A673 (cell line): Measurements from ENCODE around the gene VSIR. TPM values are rescaled to one million over a fixed set of nuclear protein-coding genes. Genes with fewer than 3 reads are reported as not detected.

ENCODE experiments used
- BruUV-seq: library from RNA; stranded (reverse); fragments of 400-500 nt; replicated peaks from 2 replicates; lab custom pipeline; 2021; lab: Mats Ljungman, UMichigan
- CTCF ChIA-PET: fragments of 300-600 bp; sonication (Branson Sonifier 250); formaldehyde crosslinking; loops from one replicate; lab custom pipeline; 2022; ENCODE audit warnings: antibody characterized with exemption; lab: Charles Lee
- POLR2A ChIA-PET: fragments of 300-600 bp; sonication (Branson Sonifier 250); formaldehyde crosslinking; loops from one replicate; lab custom pipeline; 2022; ENCODE audit warnings: antibody characterized with exemption; ENCODE audit not compliant: low non-redundant PET; lab: Charles Lee
- DNase-seq: peaks from one replicate; pipeline ENCODE4 v3.0.0-alpha.2; 2015; ENCODE audit warnings: low spot score
- H3K27ac ChIP-seq: fragments of 200-600 bp; sonication (generic); 2 replicates; pipeline ENCODE4 v1.5.1; 2016; ENCODE audit warnings: mixed run types, low read depth, mild to moderate bottlenecking, mixed read lengths, antibody characterized with exemption, low read length; ENCODE audit not compliant: poor library complexity, severe bottlenecking
- H3K27me3 ChIP-seq: fragments of 200-600 bp; sonication (generic); replicated peaks from 2 replicates; pipeline ENCODE4 v1.6.1; 2017; ENCODE audit warnings: mixed run types, low read depth, mild to moderate bottlenecking, mixed read lengths, antibody characterized with exemption, low read length; ENCODE audit not compliant: insufficient read depth, poor library complexity
- H3K36me3 ChIP-seq: fragments of 200-600 bp; sonication (generic); 2 replicates; pipeline ENCODE4 v1.6.1; 2016; ENCODE audit warnings: mixed run types, mild to moderate bottlenecking, mixed read lengths, antibody characterized with exemption, low read length; ENCODE audit not compliant: insufficient read depth, poor library complexity, severe bottlenecking
- H3K4me1 ChIP-seq: fragments of 200-600 bp; sonication (generic); 2 replicates; pipeline ENCODE4 v1.6.1; 2017; ENCODE audit warnings: mixed run types, mild to moderate bottlenecking, mixed read lengths, antibody characterized with exemption, low read length; ENCODE audit not compliant: insufficient read depth, poor library complexity, severe bottlenecking
- H3K4me3 ChIP-seq: fragments of 200-600 bp; sonication (generic); 2 replicates; pipeline ENCODE4 v1.5.1; 2016; ENCODE audit warnings: low read depth, mixed run types, mild to moderate bottlenecking, mixed read lengths, low read length; ENCODE audit not compliant: poor library complexity, severe bottlenecking
- H3K9me3 ChIP-seq: fragments of 200-600 bp; sonication (generic); 2 replicates; pipeline ENCODE4 v1.6.1; 2016; ENCODE audit warnings: mixed run types, low read depth, mild to moderate bottlenecking, mixed read lengths, antibody characterized with exemption, low read length; ENCODE audit not compliant: poor library complexity, severe bottlenecking
- EZH2 ChIP-seq: fragments of 200-600 bp; sonication (generic); IDR thresholded peaks from 2 replicates; pipeline ENCODE4 v1.6.1; 2017; ENCODE audit warnings: borderline replicate concordance, low read depth, mild to moderate bottlenecking, mixed read lengths, antibody characterized with exemption, low read length; ENCODE audit not compliant: poor library complexity, severe bottlenecking
- intact Hi-C: fragments of 100-400 bp; cut with micrococcal nuclease; formaldehyde crosslinking; loops from one replicate; pipeline ENCODE4 v1.10.0; 2022; ENCODE audit not compliant: unreplicated experiment
- total RNA-seq: library from RNA; stranded (reverse); gene quantifications from 2 replicates; pipeline ENCODE4 v1.2.3, GENCODE V29; 2021
- TF ChIP-seq, protein P1 (sequence below): fragments of 300-800, 200-600 bp; sonication (generic); conservative IDR thresholded peaks from 2 replicates; pipeline ENCODE4 v1.5.1; 2017; ENCODE audit warnings: low read depth, mild to moderate bottlenecking, antibody characterized with exemption, low read length, moderate library complexity, mixed read lengths

The VSIR gene
- total RNA-seq, 1 experiment from 2014 or later, result not detected

DNA sequence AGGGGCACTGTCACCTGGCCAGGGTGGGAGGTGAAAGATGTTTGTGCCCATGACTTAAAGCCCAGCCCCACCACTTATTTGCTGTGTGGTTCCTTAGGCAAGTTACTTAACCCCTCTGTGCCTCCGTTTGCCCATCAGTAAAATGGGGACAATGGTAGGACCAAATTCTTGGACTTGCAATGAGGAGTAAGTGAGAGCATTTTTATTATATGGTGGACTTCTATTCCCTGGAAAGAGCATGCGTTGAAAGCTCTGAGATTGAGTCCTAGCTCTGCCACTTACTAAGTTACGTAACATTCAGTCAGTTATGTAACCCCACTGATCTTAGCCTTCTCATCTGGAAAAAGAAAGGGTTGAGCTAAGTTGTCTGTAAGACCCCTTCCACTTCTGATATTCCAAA is 18.8 kb downstream of the VSIR start:
- no peak overlapping the region for H3K4me3 ChIP-seq
- BruUV-seq, result no TSS peak
- no peak for TF ChIP-seq EZH2
- TF ChIP-seq, protein P1, sequence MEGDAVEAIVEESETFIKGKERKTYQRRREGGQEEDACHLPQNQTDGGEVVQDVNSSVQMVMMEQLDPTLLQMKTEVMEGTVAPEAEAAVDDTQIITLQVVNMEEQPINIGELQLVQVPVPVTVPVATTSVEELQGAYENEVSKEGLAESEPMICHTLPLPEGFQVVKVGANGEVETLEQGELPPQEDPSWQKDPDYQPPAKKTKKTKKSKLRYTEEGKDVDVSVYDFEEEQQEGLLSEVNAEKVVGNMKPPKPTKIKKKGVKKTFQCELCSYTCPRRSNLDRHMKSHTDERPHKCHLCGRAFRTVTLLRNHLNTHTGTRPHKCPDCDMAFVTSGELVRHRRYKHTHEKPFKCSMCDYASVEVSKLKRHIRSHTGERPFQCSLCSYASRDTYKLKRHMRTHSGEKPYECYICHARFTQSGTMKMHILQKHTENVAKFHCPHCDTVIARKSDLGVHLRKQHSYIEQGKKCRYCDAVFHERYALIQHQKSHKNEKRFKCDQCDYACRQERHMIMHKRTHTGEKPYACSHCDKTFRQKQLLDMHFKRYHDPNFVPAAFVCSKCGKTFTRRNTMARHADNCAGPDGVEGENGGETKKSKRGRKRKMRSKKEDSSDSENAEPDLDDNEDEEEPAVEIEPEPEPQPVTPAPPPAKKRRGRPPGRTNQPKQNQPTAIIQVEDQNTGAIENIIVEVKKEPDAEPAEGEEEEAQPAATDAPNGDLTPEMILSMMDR, result no peak
- H3K36me3 ChIP-seq, result no peaks in the 10 kb centered on the region
- intact Hi-C loops, result no loop called here
- DNase-seq, result no peak
- H3K9me3 ChIP-seq, result no peaks in the 10 kb centered on the region
- H3K27ac ChIP-seq, result no peak overlapping the region
- POLR2A ChIA-PET, result no interaction called here
- CTCF ChIA-PET, result no interaction called here
- H3K4me1 ChIP-seq, result no peaks in the 10 kb centered on the region
- H3K27me3 ChIP-seq, result no peaks in the 10 kb centered on the region

DNA sequence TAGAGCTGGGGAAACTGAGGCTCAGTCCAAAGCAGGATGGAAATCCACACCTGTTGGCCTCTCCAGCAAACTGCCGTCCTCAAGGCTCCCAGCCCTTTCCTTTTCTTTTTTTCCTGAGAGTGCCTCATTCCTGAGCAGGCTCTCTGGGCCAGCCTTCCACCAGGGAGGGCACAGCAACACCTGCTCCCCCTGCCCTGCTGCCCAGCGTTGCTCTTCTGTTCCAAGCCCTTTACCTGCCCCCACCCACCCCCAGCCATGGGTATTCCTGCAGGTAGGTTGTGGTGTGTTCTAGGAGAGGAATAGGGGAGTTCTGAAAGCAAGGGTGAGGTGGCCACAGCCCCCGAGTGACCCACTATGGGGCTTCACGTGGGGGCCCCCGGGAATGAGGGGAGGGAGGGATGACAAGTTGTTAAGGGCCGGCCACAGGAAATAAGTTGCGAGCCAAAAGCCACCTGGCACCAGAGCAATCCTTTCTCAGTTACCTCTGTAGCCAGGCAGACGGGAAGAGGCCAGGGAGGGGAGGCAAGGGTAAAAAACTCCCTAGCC is 19.3 kb downstream of the VSIR start:
- intact Hi-C loops, result no loop called here
- DNase-seq, result no peak
- no TSS peak for BruUV-seq
- Histone ChIP-seq H3K27me3 (no peaks in the 10 kb centered on the region), H3K9me3 (no peaks in the 10 kb centered on the region), H3K27ac (no peak overlapping the region), H3K4me3 (no peak overlapping the region), H3K36me3 (no peaks in the 10 kb centered on the region), H3K4me1 (no peaks in the 10 kb centered on the region)
- POLR2A ChIA-PET, result no interaction called here
- CTCF ChIA-PET, result no interaction called here
- TF ChIP-seq, protein P1, result no peak
- no peak for TF ChIP-seq EZH2

DNA sequence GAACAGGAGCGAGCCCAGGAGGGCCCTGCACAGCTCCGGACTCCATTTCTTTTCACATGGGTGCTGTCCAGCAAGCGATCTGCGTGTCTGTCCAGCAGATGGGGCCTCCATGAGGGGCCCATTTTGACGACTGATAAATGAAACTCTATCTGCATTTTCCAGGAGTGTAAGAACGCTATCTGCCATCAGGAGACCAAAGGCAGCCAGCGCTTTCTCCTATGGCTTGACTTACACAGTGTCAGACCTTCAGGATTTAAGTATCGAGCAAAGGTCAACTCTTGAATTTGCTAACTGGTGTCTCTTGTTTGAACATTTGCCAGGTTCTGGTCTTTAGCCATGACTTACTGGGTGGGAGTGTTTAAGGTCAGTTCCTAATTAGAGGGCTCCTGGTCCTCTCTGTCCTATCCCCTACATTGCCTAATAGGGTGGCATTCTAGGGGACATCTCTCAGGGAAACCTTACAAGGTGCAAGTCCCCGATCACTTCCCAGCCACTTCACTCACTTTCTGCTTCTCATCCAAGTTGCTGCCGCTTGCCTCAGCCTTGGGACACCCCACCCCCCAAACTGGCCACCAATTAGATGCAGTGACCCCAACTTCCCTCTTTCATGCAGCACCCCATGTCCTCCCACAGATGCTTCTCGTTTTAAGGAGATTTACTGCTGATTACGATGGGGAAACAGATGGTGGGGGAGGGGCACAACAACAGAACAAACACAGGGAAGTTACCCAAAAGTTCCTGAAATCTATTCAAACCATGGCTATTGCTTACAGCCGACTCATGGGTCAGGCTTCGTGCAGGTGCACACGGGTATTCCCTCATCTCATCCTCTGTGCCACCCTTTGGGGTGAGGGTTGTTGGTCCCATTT is 20.0 kb downstream of the VSIR start:
- no peaks in the 10 kb centered on the region for H3K27me3 ChIP-seq
- DNase-seq, result no peak
- H3K36me3 ChIP-seq, result no peaks in the 10 kb centered on the region
- ChIA-PET POLR2A (no interaction called here), CTCF (no interaction called here)
- intact Hi-C loops, result no loop called here
- no peak overlapping the region for H3K27ac ChIP-seq
- no peaks in the 10 kb centered on the region for H3K9me3 ChIP-seq
- no peak overlapping the region for H3K4me3 ChIP-seq
- BruUV-seq, result no TSS peak
- no peaks in the 10 kb centered on the region for H3K4me1 ChIP-seq
- TF ChIP-seq, protein P1, result no peak
- TF ChIP-seq EZH2, result no peak
